Measurements from ENCODE around the gene FMNL2. TPM values are rescaled to one million over a fixed set of nuclear protein-coding genes. Genes with fewer than 3 reads are reported as not detected.

The FMNL2 gene
- total and polyA plus RNA-seq, 2 experiments from 2014 or later: 4.4 to 18.6 TPM

DNA sequence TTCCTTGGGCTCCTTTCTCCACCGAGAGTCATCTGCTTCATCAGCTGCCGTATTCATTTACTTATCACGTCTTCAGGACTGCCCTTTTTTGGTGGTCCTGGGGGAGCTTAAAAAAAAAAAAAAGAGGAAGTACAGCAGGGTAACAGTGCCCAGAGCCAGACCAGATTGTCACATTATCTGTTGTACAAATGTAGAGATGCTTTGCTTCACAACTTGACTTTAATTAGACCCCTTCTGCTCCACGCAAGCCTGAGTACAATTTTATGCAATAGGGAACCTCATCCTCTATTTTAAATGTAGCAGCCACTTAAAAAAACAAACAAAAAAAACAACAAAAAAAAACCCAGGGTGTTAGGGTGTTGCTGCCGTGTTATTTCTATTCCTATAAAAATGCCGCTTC lies 254.0 kb downstream of the FMNL2 start:
- no peak for DNase-seq
- Histone ChIP-seq H3K4me3 (no peak overlapping the region), H3K4me1 (ENCODE audit: insufficient read depth) (peaks cover 29% of the 10 kb centered on the region), H3K27me3 (replicated peaks; ENCODE audit: insufficient read depth) (no peaks in the 10 kb centered on the region), H3K9me2 (ENCODE audit: insufficient read depth) (no peaks in the 10 kb centered on the region), H3F3A (ENCODE audit: insufficient read depth) (peaks cover 27% of the 10 kb centered on the region), H3K9ac (no peak overlapping the region), H3K4me2 (ENCODE audit: unreplicated experiment) (no peak overlapping the region), H4K20me1 (ENCODE audit: insufficient read depth) (no peaks in the 10 kb centered on the region), H3K79me2 (ENCODE audit: insufficient read depth) (no peaks in the 10 kb centered on the region), H3K27ac (no peak overlapping the region), H3K36me3 (ENCODE audit: low read depth) (no peaks in the 10 kb centered on the region), H3K9me3 (ENCODE audit: low read depth) (no peaks in the 10 kb centered on the region), H2AFZ (no peak overlapping the region)
- 92 to 96% methylated on average over 6 of the region's 6 CpGs for WGBS, 2 experiments (ENCODE audit: low coverage in 1 of 2, low lambda C conversion rate in 2 of 2, missing lambda C conversion rate in 2 of 2)
- in situ Hi-C loops (cut with MboI): no loop called here
- TF ChIP-seq EZH2phosphoT487 (IDR thresholded peaks at IDR 0.05; ENCODE audit: insufficient read depth, low read depth): no peak
- no peak for TF ChIP-seq EZH2 (IDR thresholded peaks at IDR 0.05; ENCODE audit: insufficient read depth, poor library complexity, severe bottlenecking)

DNA sequence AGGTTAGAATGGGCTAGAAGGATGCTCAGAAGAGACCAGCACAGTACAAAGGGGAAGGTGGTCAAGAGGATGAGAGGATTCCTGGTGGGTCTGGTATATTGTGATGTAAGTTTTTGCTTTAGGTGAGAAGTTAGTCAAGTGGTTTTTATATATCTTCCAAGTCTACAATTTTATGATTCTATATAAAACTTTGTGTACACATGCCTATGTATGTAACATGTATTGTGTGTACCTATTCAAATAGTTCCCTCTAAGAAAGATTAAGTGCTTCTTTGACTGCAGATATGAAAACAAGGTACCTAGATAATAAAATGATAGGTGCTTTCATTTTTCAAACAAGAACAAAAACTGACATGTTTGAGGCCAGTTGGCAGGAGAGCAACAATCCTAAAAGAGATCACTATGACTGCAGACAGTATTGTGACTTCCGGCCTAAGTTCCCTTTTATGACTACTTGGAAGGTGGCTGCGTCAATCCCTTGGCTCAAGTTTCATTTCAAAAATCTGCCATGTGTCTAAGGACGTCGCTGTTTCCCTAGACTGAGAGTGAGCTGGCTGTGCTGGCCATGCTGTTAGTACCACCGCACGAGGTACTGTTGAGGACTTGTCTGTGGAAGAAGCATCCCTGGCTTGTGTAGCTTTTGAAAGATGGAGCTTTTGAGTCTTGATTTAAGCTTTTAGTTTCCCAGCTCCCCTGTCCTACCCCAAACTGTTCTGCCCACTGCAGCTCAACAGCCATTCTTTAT lies 259.2 kb downstream of the FMNL2 start:
- no peaks in the 10 kb centered on the region for H3K9me3 ChIP-seq (ENCODE audit: low read depth)
- no peaks in the 10 kb centered on the region for H3K27me3 ChIP-seq (replicated peaks; ENCODE audit: insufficient read depth)
- TF ChIP-seq EZH2 (IDR thresholded peaks at IDR 0.05; ENCODE audit: insufficient read depth, poor library complexity, severe bottlenecking) (no peak), EZH2phosphoT487 (IDR thresholded peaks at IDR 0.05; ENCODE audit: insufficient read depth, low read depth) (no peak)
- peak; percentile 51 for DNase-seq
- H3K79me2 ChIP-seq (ENCODE audit: insufficient read depth): no peaks in the 10 kb centered on the region
- H4K20me1 ChIP-seq (ENCODE audit: insufficient read depth): no peaks in the 10 kb centered on the region
- H3K4me2 ChIP-seq (ENCODE audit: unreplicated experiment): no peak overlapping the region
- in situ Hi-C loops (cut with MboI): no loop called here
- H3K9ac ChIP-seq: no peak overlapping the region
- no peaks in the 10 kb centered on the region for H3K4me1 ChIP-seq (ENCODE audit: insufficient read depth)
- H2AFZ ChIP-seq: no peak overlapping the region
- H3K4me3 ChIP-seq: no peak overlapping the region
- H3K9me2 ChIP-seq (ENCODE audit: insufficient read depth): no peaks in the 10 kb centered on the region
- no peaks in the 10 kb centered on the region for H3K36me3 ChIP-seq (ENCODE audit: low read depth)
- no peak overlapping the region for H3K27ac ChIP-seq
- 20 to 27% methylated on average over 6 of the region's 6 CpGs for WGBS, 2 experiments (ENCODE audit: low coverage in 1 of 2, low lambda C conversion rate in 2 of 2, missing lambda C conversion rate in 2 of 2)
- no peaks in the 10 kb centered on the region for H3F3A ChIP-seq (ENCODE audit: insufficient read depth)

- no peaks in the 10 kb centered on the region for H3K36me3 ChIP-seq (ENCODE audit: low read depth)
- no peaks in the 10 kb centered on the region for H3K9me3 ChIP-seq (ENCODE audit: low read depth)
- no peaks in the 10 kb centered on the region for H3K4me1 ChIP-seq (ENCODE audit: insufficient read depth)
- in situ Hi-C loops (cut with MboI): no loop called here
- peak; percentile 41 for DNase-seq
- no peaks in the 10 kb centered on the region for H4K20me1 ChIP-seq (ENCODE audit: insufficient read depth)
- H3K9ac ChIP-seq: no peak overlapping the region
- H3K27ac ChIP-seq: no peak overlapping the region
- H3K79me2 ChIP-seq (ENCODE audit: insufficient read depth): no peaks in the 10 kb centered on the region
- H3K27me3 ChIP-seq (replicated peaks; ENCODE audit: insufficient read depth): no peaks in the 10 kb centered on the region
- no peaks in the 10 kb centered on the region for H3K9me2 ChIP-seq (ENCODE audit: insufficient read depth)
- H3F3A ChIP-seq (ENCODE audit: insufficient read depth): no peaks in the 10 kb centered on the region
- 24 to 25% methylated on average over 3 of the region's 3 CpGs for WGBS, 2 experiments (ENCODE audit: low coverage in 1 of 2, low lambda C conversion rate in 2 of 2, missing lambda C conversion rate in 2 of 2)
- no peak for TF ChIP-seq EZH2phosphoT487 (IDR thresholded peaks at IDR 0.05; ENCODE audit: insufficient read depth, low read depth)
- no peak for TF ChIP-seq EZH2 (IDR thresholded peaks at IDR 0.05; ENCODE audit: insufficient read depth, poor library complexity, severe bottlenecking)
- H2AFZ ChIP-seq: no peak overlapping the region
- no peak overlapping the region for H3K4me2 ChIP-seq (ENCODE audit: unreplicated experiment)
- no peak overlapping the region for H3K4me3 ChIP-seq
Observed at GRCh38 chr2:152594792-152595191, 259.8 kb downstream of the FMNL2 start.

DNA sequence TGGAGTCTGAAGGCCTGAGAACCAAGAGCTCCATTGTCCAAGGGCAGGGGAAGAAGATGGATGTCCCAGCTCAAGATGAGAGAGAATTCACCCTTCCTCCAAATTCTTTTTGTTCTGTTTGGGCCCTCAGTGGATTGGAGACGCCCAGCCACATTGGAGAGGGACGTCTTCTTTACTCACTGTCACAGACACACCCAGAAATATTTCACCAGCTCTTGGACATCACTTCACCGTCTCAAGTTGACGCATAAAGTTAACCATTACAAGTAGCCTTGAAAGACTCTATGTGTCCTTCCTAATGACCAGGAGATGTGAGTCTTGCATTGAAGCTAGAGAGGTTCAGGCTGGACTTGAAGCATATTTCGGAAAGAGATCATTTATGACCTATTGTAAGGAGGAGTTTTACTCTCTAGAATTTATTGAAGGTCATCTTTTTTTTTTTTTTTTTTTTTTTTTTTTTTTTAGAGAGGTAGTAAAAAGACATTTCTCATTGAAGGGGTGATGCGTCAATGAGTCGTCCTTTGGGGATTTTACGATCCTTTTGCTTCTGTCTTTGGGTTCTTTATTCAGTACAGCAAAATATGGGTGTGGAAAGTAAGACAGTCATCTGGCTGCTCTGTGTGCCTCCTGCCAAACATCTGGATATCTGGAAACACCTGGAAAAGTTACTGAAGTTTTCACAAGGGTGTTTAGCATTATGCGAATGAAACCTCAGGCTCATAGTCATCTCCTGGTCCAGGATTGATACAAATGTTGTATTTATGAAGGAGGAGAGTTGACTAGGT lies 264.2 kb downstream of the FMNL2 start:
- 87 to 92% methylated on average over 9 of the region's 9 CpGs for WGBS, 2 experiments (ENCODE audit: low coverage in 1 of 2, low lambda C conversion rate in 2 of 2, missing lambda C conversion rate in 2 of 2)

More for the DNA sequence above, 264.2 kb downstream of the FMNL2 start:
- H2AFZ ChIP-seq: no peak overlapping the region
- H3K27me3 ChIP-seq (replicated peaks; ENCODE audit: insufficient read depth): no peaks in the 10 kb centered on the region
- H3F3A ChIP-seq (ENCODE audit: insufficient read depth): no peaks in the 10 kb centered on the region
- no peaks in the 10 kb centered on the region for H3K4me1 ChIP-seq (ENCODE audit: insufficient read depth)
- no peak overlapping the region for H3K4me3 ChIP-seq
- no peaks in the 10 kb centered on the region for H3K9me3 ChIP-seq (ENCODE audit: low read depth)
- no peak overlapping the region for H3K27ac ChIP-seq
- no peaks in the 10 kb centered on the region for H4K20me1 ChIP-seq (ENCODE audit: insufficient read depth)
- no peak overlapping the region for H3K9ac ChIP-seq
- no peaks in the 10 kb centered on the region for H3K79me2 ChIP-seq (ENCODE audit: insufficient read depth)
- H3K9me2 ChIP-seq (ENCODE audit: insufficient read depth): no peaks in the 10 kb centered on the region
- no peaks in the 10 kb centered on the region for H3K36me3 ChIP-seq (ENCODE audit: low read depth)
- in situ Hi-C loops (cut with MboI): no loop called here
- DNase-seq: peak; percentile 33
- no peak overlapping the region for H3K4me2 ChIP-seq (ENCODE audit: unreplicated experiment)
- TF ChIP-seq EZH2 (IDR thresholded peaks at IDR 0.05; ENCODE audit: insufficient read depth, poor library complexity, severe bottlenecking) (no peak), EZH2phosphoT487 (IDR thresholded peaks at IDR 0.05; ENCODE audit: insufficient read depth, low read depth) (no peak)
